Endothelial cell (in vitro differentiated cells): Measurements from ENCODE around the gene NMNAT2. TPM values are rescaled to one million over a fixed set of nuclear protein-coding genes. Genes with fewer than 3 reads are reported as not detected.

Experiments used
- DNase-seq: peaks from one replicate; pipeline ENCODE4 v3.0.0; 2021; ENCODE audit warnings: low spot score
- H3K27ac Mint-ChIP-seq: one replicate; pipeline ENCODE4 v1.8.0; 2021; ENCODE audit warnings: mixed read lengths, inconsistent platforms; ENCODE audit not compliant: unreplicated experiment
- H3K27me3 Mint-ChIP-seq: one replicate; pipeline ENCODE4 v1.8.0; 2021; ENCODE audit warnings: mild to moderate bottlenecking, moderate library complexity, mixed read lengths, inconsistent platforms; ENCODE audit not compliant: unreplicated experiment
- H3K36me3 Mint-ChIP-seq: one replicate; pipeline ENCODE4 v1.8.0; 2021; ENCODE audit warnings: mild to moderate bottlenecking, low read depth, mixed read lengths, inconsistent platforms; ENCODE audit not compliant: unreplicated experiment
- H3K4me1 Mint-ChIP-seq: one replicate; pipeline ENCODE4 v1.8.0; 2021; ENCODE audit warnings: mild to moderate bottlenecking, mixed read lengths, inconsistent platforms; ENCODE audit not compliant: unreplicated experiment
- H3K4me3 Mint-ChIP-seq: one replicate; pipeline ENCODE4 v1.8.0; 2021; ENCODE audit warnings: mild to moderate bottlenecking, mixed read lengths, inconsistent platforms; ENCODE audit not compliant: unreplicated experiment
- H3K9me3 Mint-ChIP-seq: one replicate; pipeline ENCODE4 v1.8.0; 2021; ENCODE audit warnings: mixed read lengths, inconsistent platforms; ENCODE audit not compliant: unreplicated experiment
- total RNA-seq: library from RNA; stranded (reverse); fragmentation: NEBNext Ultra II Directional; extraction: Animal tissue kit (Norgen Biotek cat#: 25700); gene quantifications from one replicate; pipeline ENCODE4 v1.2.1, GENCODE V29; 2021; ENCODE audit not compliant: unreplicated experiment
- TF ChIP-seq, protein P1 (sequence below): fragments of 200-600 bp; sonication (generic); IDR thresholded peaks from one replicate; pipeline ENCODE4 v1.5.0; 2021; ENCODE audit warnings: antibody characterized with exemption; ENCODE audit not compliant: unreplicated experiment

Gene NMNAT2
- total RNA-seq, 1 donor from 2014 or later: 1.7 TPM

DNA sequence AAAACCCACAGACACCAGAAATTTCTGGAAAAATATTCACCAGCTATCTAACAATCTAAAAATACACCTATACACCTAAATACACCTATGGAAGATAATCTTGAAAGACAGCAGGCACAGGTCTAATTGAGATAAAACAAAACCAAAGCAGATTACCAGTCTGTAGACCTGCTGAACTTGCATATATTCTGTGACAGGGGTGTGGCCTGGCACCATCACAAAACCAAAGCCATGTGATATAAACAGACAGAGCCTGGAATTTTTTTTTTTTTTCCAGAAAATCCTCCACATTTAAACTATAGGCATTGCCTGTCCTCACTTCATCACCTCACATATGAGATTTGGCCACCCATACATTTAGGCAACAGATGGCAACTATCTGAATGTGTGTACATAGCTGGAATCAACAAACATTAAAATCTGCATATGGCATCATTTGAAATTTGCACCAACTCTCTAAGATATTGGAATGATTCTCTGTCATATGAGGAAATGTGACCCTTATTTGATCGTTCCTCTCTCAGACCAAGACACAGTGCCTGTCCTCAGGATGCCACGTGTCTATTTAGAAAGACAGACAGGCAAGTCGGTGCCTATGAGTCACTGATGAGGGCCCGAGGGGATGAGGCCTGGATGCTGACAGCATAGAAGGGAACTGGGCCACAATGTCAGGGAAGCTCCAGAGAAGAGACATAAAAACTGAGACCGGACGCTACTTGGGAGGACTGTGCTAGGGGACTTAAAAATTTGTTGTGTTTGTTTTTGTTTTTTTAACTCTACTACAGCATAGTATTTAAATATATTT, 32.6 kb downstream of the NMNAT2 start:
- Mint-ChIP-seq H3K4me3 (no peak overlapping the region), H3K9me3 (no peaks in the 10 kb centered on the region), H3K27me3 (no peaks in the 10 kb centered on the region), H3K4me1 (no peaks in the 10 kb centered on the region), H3K36me3 (no peaks in the 10 kb centered on the region), H3K27ac (no peak overlapping the region)
- no peak for DNase-seq
- TF ChIP-seq, protein P1, sequence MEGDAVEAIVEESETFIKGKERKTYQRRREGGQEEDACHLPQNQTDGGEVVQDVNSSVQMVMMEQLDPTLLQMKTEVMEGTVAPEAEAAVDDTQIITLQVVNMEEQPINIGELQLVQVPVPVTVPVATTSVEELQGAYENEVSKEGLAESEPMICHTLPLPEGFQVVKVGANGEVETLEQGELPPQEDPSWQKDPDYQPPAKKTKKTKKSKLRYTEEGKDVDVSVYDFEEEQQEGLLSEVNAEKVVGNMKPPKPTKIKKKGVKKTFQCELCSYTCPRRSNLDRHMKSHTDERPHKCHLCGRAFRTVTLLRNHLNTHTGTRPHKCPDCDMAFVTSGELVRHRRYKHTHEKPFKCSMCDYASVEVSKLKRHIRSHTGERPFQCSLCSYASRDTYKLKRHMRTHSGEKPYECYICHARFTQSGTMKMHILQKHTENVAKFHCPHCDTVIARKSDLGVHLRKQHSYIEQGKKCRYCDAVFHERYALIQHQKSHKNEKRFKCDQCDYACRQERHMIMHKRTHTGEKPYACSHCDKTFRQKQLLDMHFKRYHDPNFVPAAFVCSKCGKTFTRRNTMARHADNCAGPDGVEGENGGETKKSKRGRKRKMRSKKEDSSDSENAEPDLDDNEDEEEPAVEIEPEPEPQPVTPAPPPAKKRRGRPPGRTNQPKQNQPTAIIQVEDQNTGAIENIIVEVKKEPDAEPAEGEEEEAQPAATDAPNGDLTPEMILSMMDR: no peak

GRCh38 chr1:183379951-183380350, 38.2 kb downstream of the NMNAT2 start:
- H3K27me3 Mint-ChIP-seq: no peaks in the 10 kb centered on the region
- no peaks in the 10 kb centered on the region for H3K9me3 Mint-ChIP-seq

DNA sequence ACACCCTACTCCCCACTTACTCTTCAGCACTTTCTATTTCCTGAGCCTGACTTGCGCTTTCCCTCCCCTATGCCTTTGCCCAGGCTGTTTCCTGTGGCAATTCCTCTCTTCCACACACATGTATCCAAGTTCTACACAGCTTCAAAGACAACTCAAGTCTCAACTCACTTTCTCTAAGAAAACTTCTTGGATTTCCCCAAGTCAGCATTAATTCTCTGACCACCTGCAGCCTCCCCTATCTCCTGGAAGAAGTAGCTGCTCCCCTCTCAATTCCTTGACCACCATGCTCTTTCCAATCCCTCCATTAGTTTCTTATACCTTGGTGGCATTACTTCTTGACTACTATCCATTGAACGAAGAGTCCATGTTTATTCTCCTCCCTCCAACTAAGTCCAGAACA, 42.8 kb downstream of the NMNAT2 start:
- H3K4me1 Mint-ChIP-seq: peaks cover 20% of the 10 kb centered on the region
- no peak overlapping the region for H3K4me3 Mint-ChIP-seq
- H3K9me3 Mint-ChIP-seq: no peaks in the 10 kb centered on the region
- no peak for DNase-seq
- no peaks in the 10 kb centered on the region for H3K36me3 Mint-ChIP-seq
- H3K27me3 Mint-ChIP-seq: no peaks in the 10 kb centered on the region
- no peak overlapping the region for H3K27ac Mint-ChIP-seq
- TF ChIP-seq, protein P1: no peak

More at GRCh38 chr1:183379951-183380350, 38.2 kb downstream of the NMNAT2 start:
- DNase-seq: no peak
- Mint-ChIP-seq H3K36me3 (no peaks in the 10 kb centered on the region), H3K4me1 (peaks cover 12% of the 10 kb centered on the region), H3K27ac (no peak overlapping the region), H3K4me3 (no peak overlapping the region)
- TF ChIP-seq, protein P1: no peak

- H3K27me3 Mint-ChIP-seq: no peaks in the 10 kb centered on the region
- H3K4me1 Mint-ChIP-seq: peaks cover 25% of the 10 kb centered on the region
- no peak overlapping the region for H3K27ac Mint-ChIP-seq
- no peak overlapping the region for H3K4me3 Mint-ChIP-seq
- TF ChIP-seq, protein P1: no peak
- H3K36me3 Mint-ChIP-seq: no peaks in the 10 kb centered on the region
- H3K9me3 Mint-ChIP-seq: no peaks in the 10 kb centered on the region
- no peak for DNase-seq
Measured at GRCh38 chr1:183374825-183375224, 43.4 kb downstream of the NMNAT2 start.

DNA sequence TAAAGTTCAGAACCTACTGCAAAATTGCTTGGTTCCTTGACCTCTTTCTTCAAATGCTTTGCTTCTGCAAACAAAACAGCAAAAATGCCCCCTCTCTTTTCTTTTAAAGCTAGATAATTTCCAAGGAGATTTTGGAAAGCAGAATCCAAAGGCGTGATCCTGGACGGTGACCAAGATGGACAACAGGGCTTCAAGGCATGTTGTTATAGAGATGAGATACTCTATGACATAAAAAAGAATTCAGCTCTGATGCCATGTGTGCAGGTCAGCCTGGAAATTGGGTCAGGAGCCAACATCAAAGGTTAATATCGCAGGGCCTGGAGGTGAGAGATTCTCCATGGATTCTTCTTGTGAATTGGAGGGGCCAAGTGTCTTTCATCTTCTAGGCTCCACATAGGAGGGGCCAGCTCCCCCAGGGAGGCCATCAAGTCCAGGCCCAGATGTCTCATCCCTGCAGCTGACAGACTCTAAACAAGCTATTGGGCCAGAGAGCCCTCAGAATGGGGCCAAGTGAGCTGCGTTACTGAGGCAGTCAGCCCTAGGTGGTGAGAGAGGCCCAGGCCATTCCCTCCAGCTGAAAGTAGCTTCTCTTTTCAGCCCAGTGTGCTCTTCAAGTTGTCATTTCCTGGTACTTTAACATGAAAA, 45.5 kb downstream of the NMNAT2 start:
- TF ChIP-seq, protein P1: no peak
- Mint-ChIP-seq H3K36me3 (no peaks in the 10 kb centered on the region), H3K27ac (no peak overlapping the region), H3K4me1 (peaks cover 29% of the 10 kb centered on the region), H3K4me3 (no peak overlapping the region), H3K9me3 (no peaks in the 10 kb centered on the region), H3K27me3 (no peaks in the 10 kb centered on the region)
- DNase-seq: no peak
